SK-N-MC (cell line): ENCODE data around the gene LRBA.

Experiments
- EZH2 ChIP-seq: fragments of 200-600 bp; sonication (generic); IDR thresholded peaks from one replicate; pipeline ENCODE4 v1.6.1; 2017; ENCODE audit warnings: antibody characterized with exemption
- POLR2AphosphoS5 ChIP-seq: IDR thresholded peaks from 2 replicates; pipeline ENCODE4 v1.6.1; 2012; ENCODE audit warnings: mild to moderate bottlenecking, low read depth, low read length, borderline replicate concordance

DNA sequence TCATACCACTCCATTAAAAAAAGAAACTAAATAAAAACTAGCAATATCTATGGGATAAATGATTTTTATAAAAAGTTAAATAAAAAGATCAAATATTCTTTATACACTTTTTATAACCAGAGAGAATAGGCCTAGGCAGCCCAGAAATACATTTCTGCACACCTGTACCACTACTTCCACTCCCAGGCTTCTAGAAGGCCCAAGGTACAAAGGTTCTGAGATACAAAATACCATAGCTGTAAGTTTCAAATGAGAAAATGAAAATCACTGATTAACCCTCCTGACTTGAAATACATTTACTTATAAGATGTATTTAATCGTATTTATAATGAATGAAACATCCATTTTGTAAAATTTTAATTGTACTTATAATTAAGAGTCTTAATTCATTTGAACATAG is 659.7 kb downstream of the LRBA start:
- no peak for TF ChIP-seq EZH2
- TF ChIP-seq POLR2AphosphoS5: no peak
